Breast epithelium (tissue), 4 donors: Measurements from ENCODE around the gene HOXB7. TPM values are rescaled to one million over a fixed set of nuclear protein-coding genes. Genes with fewer than 3 reads are reported as not detected.
A peak's percentile ranks its signal among the peaks of the same experiment; 100 is the strongest.

Experiments used
- DNase-seq, 2 donors: peaks; one replicate each; pipeline ENCODE4 v3.0.0-alpha.2; 2019; ENCODE audit warnings: low spot score in 2 of 2
- H3K27ac ChIP-seq, 2 donors: fragments of 200-600 bp; sonication (generic) in 1 of 2; one replicate each; pipeline ENCODE4 v1.5.1; 2016 to 2019; ENCODE audit warnings: mild to moderate bottlenecking in 1 of 2
- H3K27me3 ChIP-seq, 2 donors: fragments of 200-600 bp; sonication (generic) in 1 of 2; one replicate each; pipeline versions ENCODE4 v1.5.1 to v1.6.0; 2017 to 2019; ENCODE audit warnings: control low read depth in 1 of 2, mild to moderate bottlenecking in 1 of 2
- H3K36me3 ChIP-seq: fragments of 200-600 bp; one replicate; pipeline ENCODE4 v1.5.1; 2019
- H3K4me1 ChIP-seq, 2 donors: fragments of 200-600 bp; sonication (generic); one replicate each; pipeline ENCODE4 v1.5.1; 2016 to 2019; ENCODE audit warnings: control low read depth in 1 of 2
- H3K4me3 ChIP-seq, 3 donors: fragments of 200-600 bp; sonication (generic); 1 replicate in 2 of 3; 2 replicates in 1 of 3; pipeline ENCODE4 v1.5.1; 2016 to 2019; ENCODE audit warnings: mild to moderate bottlenecking in 3 of 3, moderate library complexity in 2 of 3
- H3K9me3 ChIP-seq, 2 donors: fragments of 200-600 bp; sonication (generic) in 1 of 2; one replicate each; pipeline ENCODE4 v1.5.1; 2016 to 2019; ENCODE audit warnings: control low read depth in 1 of 2
- CTCF ChIP-seq, 3 donors: fragments of 450-650 bp; IDR thresholded peaks; one replicate each; pipeline ENCODE4 v1.5.1; 2016 to 2017; ENCODE audit warnings: antibody characterized with exemption in 3 of 3, mild to moderate bottlenecking in 3 of 3, moderate library complexity in 3 of 3
- POLR2A ChIP-seq: fragments of 450-650 bp; IDR thresholded peaks from one replicate; pipeline ENCODE4 v1.6.1; 2016; ENCODE audit warnings: antibody characterized with exemption, mild to moderate bottlenecking, moderate library complexity
- POLR2AphosphoS5 ChIP-seq, 3 donors: sonication (generic); formaldehyde crosslinking; IDR thresholded peaks; one replicate each; pipeline ENCODE4 v1.6.1; 2017; ENCODE audit warnings: antibody characterized with exemption in 3 of 3
- intact Hi-C: fragments of 100-400 bp; cut with DNase I; formaldehyde crosslinking; loops from one replicate; pipeline ENCODE4 v1.15.1; 2023; ENCODE audit warnings: low total_unique reads
- total RNA-seq, 3 donors: library from RNA; depleted of rRNA; stranded (reverse); fragments of >200 nt; gene quantifications; one replicate each; pipeline ENCODE4 v1.1.0, GENCODE V29; 2016

The HOXB7 gene
- total RNA-seq, 3 donors from 2014 or later: 1.5 to 16.8 (median 4.3) TPM

DNA sequence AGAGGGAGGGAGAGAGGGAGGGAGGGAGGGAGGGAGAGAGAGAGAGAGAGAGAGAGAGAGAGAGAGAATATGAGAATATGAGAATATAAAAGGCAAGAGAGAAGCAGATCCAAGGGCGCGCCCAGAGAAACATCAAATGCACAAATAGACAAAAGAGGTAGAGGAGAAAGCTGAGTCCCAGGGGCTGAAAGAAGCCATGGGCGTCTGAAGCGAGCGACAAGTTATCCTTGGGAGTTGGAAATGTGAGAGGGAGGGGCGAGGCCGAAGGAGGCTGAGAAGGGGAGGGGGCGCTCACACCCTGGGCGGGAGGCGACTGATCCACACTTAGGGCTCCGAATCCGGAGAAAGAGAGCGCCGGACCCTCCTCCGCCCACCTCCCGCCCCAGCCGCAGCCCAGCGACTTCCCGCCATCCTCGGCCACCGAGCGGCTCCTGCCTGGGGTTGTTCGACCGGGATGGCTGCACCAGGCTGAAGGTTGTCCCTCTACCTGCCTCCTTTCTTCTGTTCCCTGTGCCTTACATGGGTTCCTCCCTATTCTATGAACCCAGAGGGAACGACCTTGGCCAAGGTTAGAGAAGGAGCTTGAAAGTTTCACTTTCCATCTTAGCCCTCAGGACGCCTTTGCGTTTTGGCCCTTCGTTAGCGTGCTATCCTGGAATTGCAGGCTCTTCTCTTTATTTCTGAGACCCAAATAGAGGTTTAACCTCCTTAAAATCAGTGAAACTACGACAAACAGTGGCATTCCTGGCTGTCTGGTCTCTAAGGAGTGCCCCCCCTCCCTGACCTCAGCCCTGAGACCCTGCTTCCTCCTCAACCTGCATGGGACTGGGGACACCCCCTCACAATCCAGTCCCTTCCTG, 36.5 kb upstream of the HOXB7 start:
- no peak for TF ChIP-seq CTCF (IDR thresholded peaks at IDR 0.05)
- no peak for TF ChIP-seq POLR2A
- TF ChIP-seq POLR2AphosphoS5 (IDR thresholded peaks at IDR 0.05): no peak
- no peak overlapping the region for H3K27ac ChIP-seq
- peaks cover 12 to 76% of the 10 kb centered on the region in 2 donors for H3K27me3 ChIP-seq
- no peaks in the 10 kb centered on the region for H3K36me3 ChIP-seq
- DNase-seq: no peak
- intact Hi-C loops: no loop called here
- H3K4me1 ChIP-seq: peaks cover 0 to 3% of the 10 kb centered on the region in 2 donors
- H3K4me3 ChIP-seq: peak overlapping the region; percentile 38 to 65 (median 40)
- no peaks in the 10 kb centered on the region for H3K9me3 ChIP-seq

GRCh38 chr17:48646183-48647102, 35.6 kb upstream of the HOXB7 start:
- Histone ChIP-seq H3K4me1 (peaks cover 0 to 3% of the 10 kb centered on the region in 2 donors), H3K36me3 (no peaks in the 10 kb centered on the region), H3K9me3 (no peaks in the 10 kb centered on the region), H3K27me3 (peaks cover 18 to 85% of the 10 kb centered on the region in 2 donors), H3K27ac (no peak overlapping the region), H3K4me3 (peak overlapping the region in 2 of 3 donors; percentile 40 to 65)
- no peak for TF ChIP-seq CTCF (IDR thresholded peaks at IDR 0.05)
- TF ChIP-seq POLR2AphosphoS5 (IDR thresholded peaks at IDR 0.05): no peak
- no peak for TF ChIP-seq POLR2A
- no peak for DNase-seq
- intact Hi-C loops: no loop called here

DNA sequence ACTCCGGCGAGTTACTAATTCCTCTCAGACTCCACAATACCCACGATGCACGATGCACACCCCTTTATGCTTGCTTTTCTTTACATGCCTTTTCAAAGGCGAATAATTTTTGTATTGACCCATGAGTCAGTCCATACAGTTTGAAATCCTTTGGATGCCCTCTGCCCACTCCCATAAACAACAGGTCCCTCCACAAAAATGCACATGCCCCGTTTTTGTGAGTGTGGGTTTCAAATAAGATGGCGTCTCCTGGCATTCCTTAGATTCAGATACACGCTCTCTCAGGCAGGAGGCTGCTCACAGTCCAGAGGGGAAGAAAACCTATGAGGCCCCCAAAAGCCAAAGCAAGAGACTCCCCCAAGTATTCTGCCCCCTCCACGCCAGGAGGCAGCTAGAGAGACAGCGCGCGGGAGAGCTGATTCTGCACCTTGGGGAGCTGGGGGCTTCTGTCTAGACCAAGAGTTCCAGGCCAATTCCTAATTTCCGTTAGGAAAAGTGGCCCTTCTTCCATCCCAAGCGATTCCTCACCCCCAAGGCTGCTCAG, 34.9 kb upstream of the HOXB7 start:
- H3K27ac ChIP-seq: no peak overlapping the region
- H3K27me3 ChIP-seq: peaks cover 18 to 90% of the 10 kb centered on the region in 2 donors

DNA sequence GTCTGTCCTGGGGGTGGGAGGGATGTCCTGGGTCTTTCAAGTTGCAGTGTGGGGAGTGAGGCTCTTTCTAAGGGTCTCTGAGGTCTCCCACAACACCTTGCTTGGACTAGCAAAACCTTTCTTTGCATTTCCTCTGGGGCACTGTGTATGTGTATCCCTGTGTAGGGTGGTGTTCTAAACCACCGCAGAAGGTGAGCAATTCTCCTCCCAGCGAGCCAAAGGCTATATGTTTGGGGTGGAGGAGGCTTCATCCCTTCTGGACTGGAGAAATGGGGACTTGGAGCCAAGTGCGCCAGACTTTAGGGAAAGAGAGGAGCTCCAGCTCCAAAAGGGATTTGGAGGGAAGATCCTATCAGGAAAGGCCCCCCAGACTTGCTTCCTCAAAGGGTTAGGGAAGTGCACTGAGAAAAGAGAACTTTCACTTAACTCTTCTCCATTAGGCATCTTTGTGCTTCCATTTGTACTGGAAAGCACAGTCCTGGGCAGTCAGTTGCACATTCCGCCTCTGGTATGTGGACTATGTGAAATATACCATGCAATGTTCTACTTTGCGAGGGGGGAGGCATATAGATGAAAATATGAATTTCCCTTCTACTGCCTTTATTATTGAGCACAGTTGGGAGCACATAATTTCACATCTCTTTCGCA, 34.2 kb upstream of the HOXB7 start:
- no peak for TF ChIP-seq CTCF (IDR thresholded peaks at IDR 0.05)
- no peak for TF ChIP-seq POLR2AphosphoS5 (IDR thresholded peaks at IDR 0.05)
- TF ChIP-seq POLR2A: no peak
- no peak for DNase-seq
- H3K36me3 ChIP-seq: no peaks in the 10 kb centered on the region
- no peak overlapping the region for H3K4me3 ChIP-seq
- H3K4me1 ChIP-seq: peaks cover 0 to 3% of the 10 kb centered on the region in 2 donors
- peaks cover 18 to 88% of the 10 kb centered on the region in 2 donors for H3K27me3 ChIP-seq
- H3K27ac ChIP-seq: no peak overlapping the region
- no peaks in the 10 kb centered on the region for H3K9me3 ChIP-seq
- intact Hi-C loops: no loop called here

More for the DNA sequence above, 34.9 kb upstream of the HOXB7 start:
- H3K36me3 ChIP-seq: no peaks in the 10 kb centered on the region
- H3K9me3 ChIP-seq: no peaks in the 10 kb centered on the region
- DNase-seq: no peak
- no peak for TF ChIP-seq POLR2AphosphoS5 (IDR thresholded peaks at IDR 0.05)
- no peak for TF ChIP-seq CTCF (IDR thresholded peaks at IDR 0.05)
- no peak for TF ChIP-seq POLR2A
- intact Hi-C loops: no loop called here
- H3K4me3 ChIP-seq: peak overlapping the region in 1 of 3 donors; percentile 65
- H3K4me1 ChIP-seq: peaks cover 0 to 3% of the 10 kb centered on the region in 2 donors
